PC-3 (cell line): ENCODE measurements around the gene DPAGT1.

Experiments
- EZH2phosphoT487 ChIP-seq: fragments of 300-600 bp; sonication (generic); IDR thresholded peaks from 2 replicates; pipeline ENCODE4 v1.6.1; 2018; ENCODE audit warnings: mild to moderate bottlenecking, antibody characterized with exemption, low read length, borderline replicate concordance
- TF ChIP-seq, protein P1 (sequence below): fragments of 300-600 bp; sonication (generic); conservative IDR thresholded peaks from 2 replicates; pipeline ENCODE4 v1.5.1; 2017; ENCODE audit warnings: antibody characterized with exemption, low read depth, mild to moderate bottlenecking, low read length

GRCh38 chr11:119078675-119079420 is 22.8 kb downstream of the DPAGT1 start:
- TF ChIP-seq EZH2phosphoT487 = no peak
- TF ChIP-seq, protein P1, sequence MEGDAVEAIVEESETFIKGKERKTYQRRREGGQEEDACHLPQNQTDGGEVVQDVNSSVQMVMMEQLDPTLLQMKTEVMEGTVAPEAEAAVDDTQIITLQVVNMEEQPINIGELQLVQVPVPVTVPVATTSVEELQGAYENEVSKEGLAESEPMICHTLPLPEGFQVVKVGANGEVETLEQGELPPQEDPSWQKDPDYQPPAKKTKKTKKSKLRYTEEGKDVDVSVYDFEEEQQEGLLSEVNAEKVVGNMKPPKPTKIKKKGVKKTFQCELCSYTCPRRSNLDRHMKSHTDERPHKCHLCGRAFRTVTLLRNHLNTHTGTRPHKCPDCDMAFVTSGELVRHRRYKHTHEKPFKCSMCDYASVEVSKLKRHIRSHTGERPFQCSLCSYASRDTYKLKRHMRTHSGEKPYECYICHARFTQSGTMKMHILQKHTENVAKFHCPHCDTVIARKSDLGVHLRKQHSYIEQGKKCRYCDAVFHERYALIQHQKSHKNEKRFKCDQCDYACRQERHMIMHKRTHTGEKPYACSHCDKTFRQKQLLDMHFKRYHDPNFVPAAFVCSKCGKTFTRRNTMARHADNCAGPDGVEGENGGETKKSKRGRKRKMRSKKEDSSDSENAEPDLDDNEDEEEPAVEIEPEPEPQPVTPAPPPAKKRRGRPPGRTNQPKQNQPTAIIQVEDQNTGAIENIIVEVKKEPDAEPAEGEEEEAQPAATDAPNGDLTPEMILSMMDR = no peak
